H9 (cell line): ENCODE results near the gene SRGAP3. TPM values are rescaled to one million over a fixed set of nuclear protein-coding genes. Genes with fewer than 3 reads are reported as not detected.

Experiments used
- DNase-seq: peaks from one replicate; pipeline ENCODE4 v3.0.0-alpha.2; 2017
- H2AFZ ChIP-seq: one replicate; pipeline ENCODE4 v1.6.1; 2013; ENCODE audit warnings: mild to moderate bottlenecking, low read length, control low read depth, moderate library complexity
- H2AK5ac ChIP-seq: 2 replicates; pipeline ENCODE4 v1.6.1; 2013; ENCODE audit warnings: low read length, control low read depth, mixed read lengths; ENCODE audit not compliant: insufficient read length
- H2BK120ac ChIP-seq: one replicate; pipeline ENCODE4 v1.6.1; 2013; ENCODE audit warnings: low read depth, mild to moderate bottlenecking, low read length, control low read depth, inconsistent platforms; ENCODE audit not compliant: poor library complexity, severe bottlenecking
- H2BK12ac ChIP-seq: 2 replicates; pipeline ENCODE4 v1.6.1; 2013; ENCODE audit warnings: low read length, control low read depth, mixed read lengths, low read depth; ENCODE audit not compliant: insufficient read length
- H2BK15ac ChIP-seq: 2 replicates; pipeline ENCODE4 v1.6.1; 2013; ENCODE audit warnings: low read depth, low read length, control low read depth
- H2BK20ac ChIP-seq: one replicate; pipeline ENCODE4 v1.6.1; 2013; ENCODE audit warnings: low read depth, mild to moderate bottlenecking, low read length, control low read depth, inconsistent platforms; ENCODE audit not compliant: poor library complexity, severe bottlenecking
- H2BK5ac ChIP-seq: 2 replicates; pipeline ENCODE4 v1.6.1; 2013; ENCODE audit warnings: low read length, control low read depth, mixed read lengths; ENCODE audit not compliant: insufficient read length
- H3K14ac ChIP-seq: 2 replicates; pipeline ENCODE4 v1.6.1; 2013; ENCODE audit warnings: low read length, control low read depth; ENCODE audit not compliant: insufficient read depth
- H3K18ac ChIP-seq: 2 replicates; pipeline ENCODE4 v1.6.1; 2013; ENCODE audit warnings: low read depth, mild to moderate bottlenecking, mixed read lengths, low read length, control low read depth; ENCODE audit not compliant: insufficient read length
- H3K23ac ChIP-seq: 2 replicates; pipeline ENCODE4 v1.6.1; 2013; ENCODE audit warnings: low read length, control low read depth, mixed read lengths, low read depth; ENCODE audit not compliant: insufficient read length
- H3K23me2 ChIP-seq: 2 replicates; pipeline ENCODE4 v1.6.1; 2013; ENCODE audit warnings: low read depth, mild to moderate bottlenecking, mixed read lengths, low read length, control low read depth; ENCODE audit not compliant: insufficient read length, poor library complexity, severe bottlenecking
- H3K27ac ChIP-seq: 2 replicates; pipeline ENCODE4 v1.5.1; 2013; ENCODE audit warnings: low read length, control low read depth, mixed read lengths, low read depth; ENCODE audit not compliant: insufficient read length
- H3K27me3 ChIP-seq: 2 replicates; pipeline ENCODE4 v1.6.1; 2013; ENCODE audit warnings: low read length, control low read depth, inconsistent platforms; ENCODE audit not compliant: insufficient read depth
- H3K4ac ChIP-seq: 2 replicates; pipeline ENCODE4 v1.6.1; 2013; ENCODE audit warnings: low read depth, mild to moderate bottlenecking, control low read depth, inconsistent platforms, low read length, moderate library complexity
- H3K4me1 ChIP-seq: 2 replicates; pipeline ENCODE4 v1.6.1; 2013; ENCODE audit warnings: low read length, control low read depth, inconsistent platforms; ENCODE audit not compliant: insufficient read depth
- H3K4me2 ChIP-seq: 2 replicates; pipeline ENCODE4 v1.6.1; 2013; ENCODE audit warnings: low read length, control low read depth, mixed read lengths; ENCODE audit not compliant: insufficient read length, insufficient read depth
- H3K56ac ChIP-seq: 2 replicates; pipeline ENCODE4 v1.6.1; 2013; ENCODE audit warnings: low read depth, mild to moderate bottlenecking, mixed read lengths, low read length, control low read depth; ENCODE audit not compliant: insufficient read length
- H3K79me1 ChIP-seq: 2 replicates; pipeline ENCODE4 v1.6.1; 2013; ENCODE audit warnings: low read depth, mild to moderate bottlenecking, moderate library complexity, low read length, control low read depth, inconsistent platforms; ENCODE audit not compliant: insufficient read depth, poor library complexity, severe bottlenecking
- H3K79me2 ChIP-seq: 2 replicates; pipeline ENCODE4 v1.6.1; 2013; ENCODE audit warnings: low read length, control low read depth, inconsistent platforms; ENCODE audit not compliant: insufficient read depth
- H3K9ac ChIP-seq: 2 replicates; pipeline ENCODE4 v1.6.1; 2013; ENCODE audit warnings: low read length, control low read depth, mixed read lengths; ENCODE audit not compliant: insufficient read length; ENCODE audit errors: extremely low read depth
- H3K9me3 ChIP-seq: one replicate; pipeline ENCODE4 v1.6.1; 2013; ENCODE audit warnings: low read depth, low read length, inconsistent platforms; ENCODE audit not compliant: control insufficient read depth
- H3T11ph ChIP-seq: one replicate; pipeline ENCODE4 v1.6.1; 2013; ENCODE audit warnings: mild to moderate bottlenecking, low read length, control low read depth, inconsistent platforms
- H4K20me1 ChIP-seq: one replicate; pipeline ENCODE4 v1.6.1; 2013; ENCODE audit not compliant: control insufficient read depth, insufficient read length, insufficient read depth
- H4K5ac ChIP-seq: 2 replicates; pipeline ENCODE4 v1.6.1; 2013; ENCODE audit warnings: low read depth, mild to moderate bottlenecking, mixed read lengths, low read length, control low read depth; ENCODE audit not compliant: insufficient read length
- H4K8ac ChIP-seq: replicated peaks from 2 replicates; pipeline ENCODE4 v1.6.1; 2013; ENCODE audit warnings: low read length, control low read depth, mixed read lengths, low read depth; ENCODE audit not compliant: insufficient read length
- H4K91ac ChIP-seq: 2 replicates; pipeline ENCODE4 v1.6.1; 2013; ENCODE audit warnings: low read depth, mild to moderate bottlenecking, moderate library complexity, mixed read lengths, low read length, control low read depth; ENCODE audit not compliant: insufficient read length
- H3K27ac Mint-ChIP-seq, 3 experiments: 2 replicates in 2 of 3; 3 replicates in 1 of 3; pipeline ENCODE4 v1.8.0; 2020 to 2021; ENCODE audit warnings: mixed read lengths in 3 of 3, mild to moderate bottlenecking in 1 of 3, moderate library complexity in 1 of 3
- H3K27me3 Mint-ChIP-seq: 2 replicates; pipeline ENCODE4 v1.8.0; 2021; ENCODE audit warnings: low read depth, mild to moderate bottlenecking, moderate library complexity, mixed read lengths
- H3K36me3 Mint-ChIP-seq, 3 experiments: 2 replicates in 2 of 3; 3 replicates in 1 of 3; pipeline ENCODE4 v1.8.0; 2020 to 2021; ENCODE audit warnings: low read depth in 3 of 3, mixed read lengths in 3 of 3; ENCODE audit not compliant: insufficient read depth in 1 of 3
- H3K4me1 Mint-ChIP-seq, 2 experiments: 2 replicates each; pipeline ENCODE4 v1.8.0; 2020; ENCODE audit warnings: mixed read lengths in 2 of 2
- H3K4me3 Mint-ChIP-seq, 2 experiments: 2 replicates in 1 of 2; 3 replicates in 1 of 2; pipeline ENCODE4 v1.8.0; 2020 to 2021; ENCODE audit warnings: mild to moderate bottlenecking in 2 of 2, mixed read lengths in 2 of 2, moderate library complexity in 1 of 2
- H3K9me3 Mint-ChIP-seq, 2 experiments: 2 replicates in 1 of 2; 3 replicates in 1 of 2; pipeline ENCODE4 v1.8.0; 2020; ENCODE audit warnings: mild to moderate bottlenecking in 2 of 2, mixed read lengths in 2 of 2, moderate library complexity in 1 of 2
- CTCF ChIP-seq: fragments of 200-600 bp; sonication (generic); conservative IDR thresholded peaks from 3 replicates; pipeline ENCODE4 v1.8.0; 2021; ENCODE audit warnings: antibody characterized with exemption, mild to moderate bottlenecking
- WGBS: extraction: QIAGEN DNeasy Blood & Tissue Kit; methylation state at CpG from one replicate; pipeline ENCODE4 v1.1.7; 2013; ENCODE audit warnings: missing lambda C conversion rate, low lambda C conversion rate, mixed read lengths; ENCODE audit not compliant: insufficient read length; ENCODE audit errors: extremely low coverage; 5-methylcytosine and 5-hydroxymethylcytosine counted together
- total RNA-seq: library from RNA; stranded (reverse); gene quantifications from 2 replicates; pipeline ENCODE4 v1.2.1, GENCODE V29; 2021

The SRGAP3 gene
- total RNA-seq, 1 experiment from 2014 or later, result 3.4 TPM

- no peak overlapping the region for H2BK12ac ChIP-seq
- H3K14ac ChIP-seq, result no peak overlapping the region
- no peak overlapping the region for H2AFZ ChIP-seq
- no peak overlapping the region for H3K23ac ChIP-seq
- Mint-ChIP-seq H3K36me3 (peaks cover 5 to 17% (median 13%) of the 10 kb centered on the region in 3 experiments; a peak in 6 of 7 replicates), H3K27me3 (no peaks in the 10 kb centered on the region), H3K9me3 (peaks cover 3% of the 10 kb centered on the region in 2 experiments; a peak in 3 of 5 replicates), H3K4me1 (peaks cover 9 to 13% of the 10 kb centered on the region in 2 experiments), H3K27ac (no peak overlapping the region), H3K4me3 (no peak overlapping the region)
- no peaks in the 10 kb centered on the region for H3K79me1 ChIP-seq
- no peak overlapping the region for H3K4ac ChIP-seq
- no peaks in the 10 kb centered on the region for H3K23me2 ChIP-seq
- H3K4me1 ChIP-seq, result no peaks in the 10 kb centered on the region; the same call in 1 of the 2 replicates
- WGBS, result no CpG with 5 or more reads among the region's 2 CpGs
- no peak overlapping the region for H4K8ac ChIP-seq
- H3K18ac ChIP-seq, result no peak overlapping the region
- no peak overlapping the region for H3K4me2 ChIP-seq
- H2BK120ac ChIP-seq, result no peak overlapping the region
- H3K56ac ChIP-seq, result no peak overlapping the region
- no peaks in the 10 kb centered on the region for H4K20me1 ChIP-seq
- H3K27ac ChIP-seq, result no peak overlapping the region
- H2BK5ac ChIP-seq, result no peak overlapping the region
- H2AK5ac ChIP-seq, result no peak overlapping the region
- TF ChIP-seq CTCF, result no peak
- H3K27me3 ChIP-seq, result no peaks in the 10 kb centered on the region
- no peak overlapping the region for H2BK15ac ChIP-seq
- no peak overlapping the region for H3K9ac ChIP-seq
- H3T11ph ChIP-seq, result no peak overlapping the region
- H4K5ac ChIP-seq, result no peak overlapping the region
- no peak overlapping the region for H4K91ac ChIP-seq
- H3K9me3 ChIP-seq, result no peaks in the 10 kb centered on the region
- no peak overlapping the region for H2BK20ac ChIP-seq
- no peaks in the 10 kb centered on the region for H3K79me2 ChIP-seq
- no peak for DNase-seq
These were observed 236.9 kb downstream of the SRGAP3 start for GRCh38 chr3:9012521-9012920.
